GM19463 (cell line): ENCODE data around the gene VWC2L.

ENCODE experiments used
- ATAC-seq: cut with Tn5 transposase; IDR thresholded peaks from one replicate; pipeline ENCODE4 v1.9.1; 2021; ENCODE audit warnings: mild to moderate bottlenecking, moderate library complexity; ENCODE audit not compliant: unreplicated experiment

Gene VWC2L

DNA sequence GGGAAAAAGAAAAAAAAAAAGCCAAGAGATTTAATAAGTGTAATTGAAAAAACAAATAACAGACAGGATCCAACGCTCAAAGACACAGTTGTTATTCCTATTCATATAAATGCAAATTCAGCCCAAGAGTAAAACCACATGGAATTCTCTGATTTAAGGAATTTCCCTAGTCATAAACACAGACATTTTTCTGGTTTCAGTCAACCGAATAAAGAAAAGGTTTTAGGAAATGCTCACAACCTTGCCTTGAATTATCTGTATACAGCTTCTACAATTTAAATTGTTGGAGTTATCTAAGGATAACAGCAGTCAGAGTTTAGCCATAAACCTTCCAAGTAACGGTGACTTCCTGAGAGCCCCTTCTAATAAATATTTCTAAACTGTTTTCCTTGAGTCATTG is 122.7 kb downstream of the VWC2L start:
- no peak for ATAC-seq

DNA sequence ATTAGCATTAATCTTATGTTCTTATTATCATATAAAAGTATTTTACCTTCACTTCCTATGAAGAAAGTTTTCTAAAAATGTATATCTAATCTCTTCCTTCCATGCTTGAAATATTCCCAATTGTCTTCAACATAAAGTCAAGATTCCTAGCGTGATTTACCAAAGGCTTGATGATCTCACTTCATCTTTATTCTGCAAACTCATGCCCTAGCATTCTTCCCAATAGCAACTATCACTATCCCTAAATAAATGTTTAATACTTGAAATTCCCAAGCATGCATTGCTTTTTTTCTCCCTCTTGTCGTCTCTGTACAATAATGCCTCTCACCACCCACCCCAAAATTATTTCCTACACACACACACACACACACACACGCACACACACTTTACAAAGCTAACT is 125.8 kb downstream of the VWC2L start:
- ATAC-seq, result no peak

DNA sequence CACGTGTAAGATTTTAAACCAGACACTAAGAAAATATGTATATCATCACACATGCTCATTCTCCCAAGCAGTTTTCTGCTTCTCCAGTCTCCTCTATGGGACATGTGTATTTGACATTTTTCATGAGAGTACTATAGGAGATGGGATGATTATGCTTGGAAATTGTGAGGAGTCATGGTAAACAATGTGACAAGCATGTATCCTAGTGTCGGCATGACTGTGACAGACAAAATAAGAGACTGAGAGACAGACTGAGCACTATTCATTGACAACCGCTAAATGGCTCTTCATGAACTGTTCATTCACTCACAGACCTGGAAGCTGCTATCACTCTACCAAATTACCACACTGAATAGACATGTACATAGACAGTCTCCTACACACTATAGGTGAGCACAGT is 127.1 kb downstream of the VWC2L start:
- ATAC-seq, result no peak

DNA sequence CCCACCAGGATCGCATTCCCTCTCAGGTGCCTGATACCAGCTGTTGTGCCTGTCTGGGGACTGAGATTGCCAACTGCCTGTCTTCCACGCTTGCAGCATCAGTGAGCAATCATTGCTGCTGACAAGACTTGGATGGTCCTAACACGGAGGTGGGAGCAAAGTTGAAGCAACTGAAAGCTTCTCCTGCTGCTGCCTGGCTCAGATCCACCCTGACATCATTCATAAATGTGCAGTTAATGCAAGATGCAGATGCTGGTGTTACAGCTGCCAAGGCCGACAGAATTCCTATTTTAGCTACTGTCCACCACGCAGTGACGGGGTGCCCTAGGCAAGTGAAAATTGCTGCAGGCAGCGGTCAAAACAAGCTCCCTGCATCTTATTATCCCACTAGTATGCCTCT is 131.4 kb downstream of the VWC2L start:
- no peak for ATAC-seq

DNA sequence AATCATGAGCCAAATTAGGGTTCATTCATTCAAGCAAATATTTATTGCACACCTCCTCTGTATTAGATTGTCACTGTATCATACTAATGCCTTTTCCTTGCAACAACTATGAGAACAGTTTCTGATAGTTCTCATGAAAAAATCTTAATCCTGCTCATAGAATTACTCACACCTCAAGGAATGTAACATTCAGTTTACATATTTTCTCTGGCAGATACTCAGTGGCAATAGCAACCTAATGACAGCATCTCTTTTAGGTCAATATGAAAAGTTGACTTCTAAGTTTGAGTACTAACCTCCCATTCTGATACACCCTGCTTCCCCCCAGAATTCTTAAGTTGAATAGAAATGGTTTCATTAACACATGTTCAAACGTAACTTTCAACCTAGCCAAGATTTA is 132.0 kb downstream of the VWC2L start:
- no peak for ATAC-seq

DNA sequence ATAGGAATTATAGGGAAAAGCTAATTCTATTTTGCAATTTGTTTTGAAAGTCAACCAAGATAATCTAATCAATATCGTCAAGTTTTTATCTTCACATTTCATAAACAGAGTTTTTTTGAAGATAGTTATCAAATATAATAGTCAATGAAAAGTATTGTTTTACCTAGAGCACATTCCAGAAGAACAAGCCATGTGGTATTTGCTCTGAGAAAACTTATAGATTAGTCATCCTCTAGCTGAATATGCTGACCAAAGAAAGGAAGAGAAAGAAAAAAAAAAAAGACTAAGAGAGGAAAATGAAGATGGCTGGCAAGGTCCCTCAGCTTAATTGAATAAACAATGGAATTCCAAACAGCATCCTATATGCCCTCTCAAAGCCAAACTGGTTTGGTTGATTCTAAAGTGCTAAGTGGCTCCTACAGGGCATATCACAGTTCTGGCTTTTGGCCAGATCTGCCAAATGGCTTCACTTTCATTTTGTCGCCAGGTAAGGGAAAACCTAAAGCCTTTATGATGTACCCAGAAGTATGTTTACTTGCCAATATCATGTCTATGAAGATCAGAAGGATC is 132.6 kb downstream of the VWC2L start:
- ATAC-seq, result no peak

DNA sequence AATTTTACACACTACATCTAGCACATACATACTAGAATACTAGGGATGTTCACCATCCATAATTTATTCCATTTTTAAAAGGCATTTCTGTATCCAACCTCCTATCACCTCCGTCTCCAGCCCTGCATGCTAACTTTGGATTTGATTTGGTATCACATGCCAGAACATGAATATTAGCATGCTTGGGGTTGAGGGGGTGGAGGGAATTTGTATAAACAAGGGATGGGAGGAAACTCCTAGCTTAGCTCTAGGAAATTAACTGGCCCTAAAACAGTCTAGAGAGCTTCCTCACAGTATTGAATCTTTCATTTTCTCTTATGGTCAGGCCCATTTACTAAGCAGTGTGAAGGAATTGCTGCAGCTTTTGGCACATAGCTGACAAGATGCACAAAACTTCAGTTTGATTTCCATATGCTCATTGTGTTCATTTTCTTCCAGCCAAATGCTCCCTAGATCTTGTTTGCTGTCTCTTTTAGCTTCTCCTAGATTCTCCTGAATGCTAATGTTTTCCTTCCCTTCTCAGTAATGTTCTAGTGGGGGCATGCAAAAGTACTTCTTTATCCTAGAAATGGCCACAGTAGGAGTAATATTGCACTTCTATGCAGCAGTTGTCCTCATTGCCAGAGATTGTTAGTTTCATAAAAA is 135.2 kb downstream of the VWC2L start:
- no peak for ATAC-seq

DNA sequence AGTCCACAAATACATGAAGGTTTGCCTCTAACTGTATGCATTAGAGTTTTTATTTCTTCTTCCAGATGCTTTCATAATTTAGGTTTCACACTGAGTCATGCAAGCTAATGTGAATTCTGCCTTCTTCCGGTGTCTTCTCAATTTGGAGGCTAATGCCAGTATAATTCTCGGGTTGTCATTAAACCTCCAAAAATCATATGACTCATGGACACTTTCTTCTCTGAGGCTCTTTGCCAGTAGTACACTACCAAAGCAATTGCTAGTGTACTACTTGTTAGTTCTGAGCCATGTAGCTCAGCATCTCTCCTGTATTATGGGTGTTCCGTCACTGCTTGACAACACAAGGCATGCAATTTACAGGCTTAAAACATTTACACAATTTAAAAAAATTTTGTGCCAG is 137.1 kb downstream of the VWC2L start:
- no peak for ATAC-seq

DNA sequence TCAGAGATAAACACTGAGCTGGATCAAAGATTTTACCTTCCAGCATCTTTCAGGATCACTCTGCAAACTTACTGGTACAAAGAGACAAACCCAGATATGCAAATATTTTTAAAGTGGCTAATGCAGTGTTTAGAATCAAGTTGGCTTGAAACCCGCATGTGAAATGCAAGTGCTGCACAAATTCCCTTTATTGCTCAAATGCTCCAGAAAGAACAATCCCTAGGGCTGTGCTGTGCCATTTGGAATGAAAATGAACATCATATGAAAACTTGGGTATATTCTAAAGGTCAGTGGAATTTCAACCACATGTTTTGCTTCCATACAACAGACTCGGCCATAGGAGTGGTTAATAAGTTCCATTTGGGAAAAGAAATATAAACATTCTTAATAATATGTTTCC is 139.1 kb downstream of the VWC2L start:
- ATAC-seq, result no peak

DNA sequence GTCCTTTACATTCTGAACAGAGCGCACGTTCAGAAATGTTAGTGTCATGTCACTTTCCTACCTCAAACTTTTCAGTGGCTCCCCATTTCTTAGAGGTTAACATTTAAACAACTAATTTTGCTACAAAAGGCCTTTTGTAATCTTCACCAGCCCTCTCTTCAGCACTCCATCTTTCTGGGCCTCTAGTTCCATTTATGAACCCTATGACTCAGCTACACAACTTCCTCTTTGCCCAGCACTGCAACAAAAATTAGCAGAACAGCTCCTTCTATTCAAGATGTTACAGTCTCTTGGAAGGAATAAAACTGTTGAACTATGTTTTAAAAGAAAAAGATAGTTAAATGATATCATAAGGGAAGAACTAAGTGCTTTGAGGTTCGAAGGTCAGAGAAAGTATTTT is 139.9 kb downstream of the VWC2L start:
- ATAC-seq, result no peak

DNA sequence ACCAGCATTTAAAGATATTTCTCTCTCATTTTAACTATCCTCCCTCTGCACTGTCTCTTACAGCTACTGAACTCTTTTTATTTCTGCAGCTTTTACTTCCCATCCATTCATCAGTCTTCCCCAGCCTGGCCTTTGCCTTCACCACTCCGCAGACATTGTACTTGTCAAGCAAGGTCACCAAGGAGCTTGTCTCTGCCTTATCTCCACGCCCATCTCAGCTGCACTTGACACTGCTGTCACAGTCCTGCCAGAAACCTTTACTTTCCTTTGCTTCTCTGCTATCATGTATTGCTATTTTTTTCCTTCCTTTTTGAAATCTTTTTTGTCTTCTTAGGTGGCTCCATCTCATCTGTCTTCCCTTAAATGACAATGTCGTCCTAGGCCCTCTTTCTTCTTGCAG is 147.0 kb downstream of the VWC2L start:
- ATAC-seq, result no peak

DNA sequence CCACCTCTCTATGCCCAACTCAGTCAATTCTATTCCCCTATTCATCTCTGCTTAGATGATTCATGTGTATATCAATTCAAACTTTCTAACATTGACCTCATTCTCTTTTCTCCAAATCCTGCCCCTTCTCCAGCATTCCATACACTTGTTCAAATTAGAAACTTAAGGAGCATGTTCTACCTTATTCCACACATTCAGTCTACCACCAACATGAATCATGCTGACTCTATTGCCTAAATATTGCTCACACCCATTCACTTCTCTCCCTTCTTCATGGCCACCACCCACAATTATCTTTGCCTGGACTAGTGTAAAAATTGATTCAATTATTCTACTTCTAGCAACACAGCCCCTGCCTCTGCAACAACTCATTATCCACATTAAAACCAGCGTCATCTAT is 147.5 kb downstream of the VWC2L start:
- ATAC-seq, result no peak

DNA sequence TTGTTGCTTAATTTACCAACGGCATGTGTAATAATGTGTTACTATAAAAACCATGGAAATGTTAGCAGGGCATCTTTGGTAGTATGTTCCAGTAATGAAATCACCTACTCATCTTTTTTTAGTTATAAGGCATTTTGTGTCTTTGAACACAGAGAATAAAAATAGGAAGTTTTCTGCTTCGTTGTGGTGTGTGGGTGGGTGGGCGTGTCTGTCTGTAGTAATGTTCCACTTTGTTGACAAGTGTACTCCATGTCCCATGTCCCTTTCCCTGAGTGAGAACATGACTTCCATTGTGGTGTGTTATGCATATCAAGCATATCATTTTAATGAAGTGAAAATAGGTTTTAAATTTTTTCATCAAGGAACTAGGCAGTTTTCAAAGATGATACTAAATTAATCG is 149.3 kb downstream of the VWC2L start:
- no peak for ATAC-seq

DNA sequence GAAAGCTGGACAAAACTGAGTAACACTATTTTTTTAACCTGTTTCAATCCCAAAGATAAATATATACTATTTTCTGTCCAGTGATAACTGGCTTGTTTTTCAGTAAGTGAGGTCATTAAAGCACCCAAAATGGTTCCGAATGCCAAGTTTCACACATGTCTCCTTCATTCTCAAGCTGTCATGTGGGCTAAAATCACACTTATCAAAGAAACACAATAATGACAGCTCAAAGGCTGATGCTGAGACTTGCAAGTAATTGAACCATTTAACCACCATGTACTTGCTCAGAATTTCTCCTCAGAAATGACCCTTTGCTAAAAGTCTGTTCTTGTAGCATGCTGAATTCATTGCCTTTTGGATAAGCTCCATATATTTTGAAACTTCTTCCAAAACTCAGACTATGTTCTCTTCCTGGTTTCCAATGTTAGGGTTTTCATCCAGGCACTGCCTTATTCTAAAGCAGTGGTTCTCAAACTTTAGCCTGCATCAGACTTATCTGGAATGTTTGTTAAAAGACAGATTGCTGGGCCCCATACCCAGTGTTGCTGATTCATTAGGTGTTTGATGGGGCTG is 149.8 kb downstream of the VWC2L start:
- no peak for ATAC-seq

DNA sequence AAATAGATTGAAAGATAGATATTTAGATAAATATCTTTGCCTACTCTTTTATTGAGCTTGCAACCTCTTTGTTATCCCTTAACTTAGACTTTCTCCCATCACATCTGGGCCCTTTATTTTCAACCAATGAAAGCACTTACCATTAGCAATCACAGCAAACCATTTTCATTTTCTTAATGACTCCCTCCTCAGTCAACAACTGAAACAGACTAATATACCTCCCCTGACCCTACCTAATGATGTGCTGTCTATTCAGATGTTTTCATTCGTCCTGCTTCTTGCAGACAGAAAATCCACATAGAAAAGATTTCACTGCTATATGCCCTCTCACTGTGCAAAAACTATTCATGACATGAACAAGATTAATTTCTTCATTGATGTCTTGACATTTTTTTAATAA is 154.4 kb downstream of the VWC2L start:
- ATAC-seq, result no peak

DNA sequence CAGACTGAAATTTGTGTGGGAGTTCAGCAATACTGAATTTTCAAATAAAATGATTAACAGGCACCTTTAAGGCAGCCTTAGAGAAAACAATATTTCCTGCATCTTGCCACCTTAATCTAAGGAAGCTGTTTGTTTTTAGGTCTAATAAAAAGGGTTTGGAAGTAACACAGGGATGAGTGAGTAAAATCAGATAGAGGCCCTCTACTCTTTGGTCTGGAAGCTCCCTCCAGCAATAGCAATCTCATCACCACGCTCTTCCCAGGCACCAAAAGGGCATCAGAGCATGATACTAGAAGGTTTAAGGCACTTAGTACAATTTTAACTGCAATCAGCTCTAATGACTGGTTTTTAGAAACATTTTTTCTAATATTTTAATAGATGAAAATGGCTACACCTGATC is 155.6 kb downstream of the VWC2L start:
- no peak for ATAC-seq

DNA sequence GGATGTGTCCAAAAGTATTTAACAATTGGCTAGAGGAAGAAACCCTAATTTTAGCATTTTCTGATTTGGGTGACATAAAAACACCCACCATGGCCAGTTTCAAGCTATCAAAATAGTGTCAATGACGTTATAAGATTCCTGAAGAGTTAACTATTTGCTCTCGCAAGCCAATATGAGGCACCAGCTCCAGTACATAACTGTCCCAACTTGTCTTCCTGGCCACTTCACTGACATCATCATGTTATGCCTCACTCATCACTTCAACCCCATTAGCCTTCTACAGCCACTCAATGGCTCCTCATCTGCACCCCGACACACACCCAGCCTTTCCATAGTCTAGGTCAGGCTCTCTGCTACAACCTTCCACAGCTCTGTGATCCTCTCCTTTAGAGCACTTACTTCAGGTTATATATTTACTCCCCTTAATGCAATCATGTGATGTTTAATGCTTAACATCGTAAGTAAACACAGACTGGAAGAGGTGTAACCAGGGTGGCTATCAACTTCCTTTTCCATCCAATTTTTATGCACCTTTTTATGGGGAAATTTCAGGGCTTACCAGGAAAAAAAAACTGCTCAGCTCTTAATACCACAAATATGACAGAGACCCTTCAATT is 158.7 kb downstream of the VWC2L start:
- no peak for ATAC-seq

DNA sequence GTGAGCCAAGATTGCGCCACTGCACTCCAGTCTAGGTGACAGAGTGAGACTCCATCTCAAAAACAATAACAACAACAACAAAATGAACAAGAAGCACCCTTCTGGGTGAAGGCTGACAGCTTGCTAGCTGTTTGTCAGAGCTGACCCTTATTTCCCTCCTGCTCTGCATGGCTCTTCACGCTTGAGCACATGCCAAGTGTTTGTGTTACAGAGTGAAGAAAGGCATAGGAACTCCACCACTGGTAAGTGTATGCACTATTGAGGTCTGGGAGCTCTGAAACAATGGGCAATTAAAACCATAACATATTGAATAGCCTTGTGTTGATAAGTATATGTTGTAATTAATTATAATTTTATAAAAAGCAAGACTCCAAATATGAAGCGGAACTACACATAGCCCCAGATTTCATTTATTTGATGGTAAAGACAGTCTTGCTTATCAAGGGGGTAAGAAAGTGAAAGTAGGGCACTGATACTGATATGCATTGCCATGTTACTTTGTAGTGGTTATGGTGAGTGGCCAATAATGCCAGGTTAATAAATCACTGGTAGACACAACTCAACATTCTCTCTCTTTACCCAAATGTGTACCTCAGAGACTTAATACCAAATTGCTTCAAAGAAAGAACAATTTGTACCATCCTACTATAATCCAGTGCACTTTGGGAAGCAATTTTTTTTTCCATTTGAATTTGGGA is 163.4 kb downstream of the VWC2L start:
- ATAC-seq, result no peak

DNA sequence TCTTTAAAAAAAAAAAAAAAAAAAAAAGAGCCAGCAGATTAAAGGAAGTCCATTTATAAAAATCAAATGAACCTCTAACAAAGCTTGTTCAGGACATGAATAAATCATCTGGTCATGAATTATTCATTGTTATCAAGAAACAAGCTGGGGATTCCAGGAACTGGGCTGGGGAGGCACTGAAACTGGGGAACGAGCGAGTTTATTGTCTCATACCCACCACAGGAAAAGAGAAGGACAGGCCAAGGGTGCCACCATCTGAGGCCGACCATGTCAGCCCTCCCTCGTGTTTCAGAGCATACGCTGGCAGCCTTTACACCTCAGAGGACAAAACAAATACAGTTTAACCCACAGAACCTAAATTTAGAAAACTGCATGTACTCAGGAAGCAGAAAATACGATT is 164.2 kb downstream of the VWC2L start:
- ATAC-seq, result no peak

DNA sequence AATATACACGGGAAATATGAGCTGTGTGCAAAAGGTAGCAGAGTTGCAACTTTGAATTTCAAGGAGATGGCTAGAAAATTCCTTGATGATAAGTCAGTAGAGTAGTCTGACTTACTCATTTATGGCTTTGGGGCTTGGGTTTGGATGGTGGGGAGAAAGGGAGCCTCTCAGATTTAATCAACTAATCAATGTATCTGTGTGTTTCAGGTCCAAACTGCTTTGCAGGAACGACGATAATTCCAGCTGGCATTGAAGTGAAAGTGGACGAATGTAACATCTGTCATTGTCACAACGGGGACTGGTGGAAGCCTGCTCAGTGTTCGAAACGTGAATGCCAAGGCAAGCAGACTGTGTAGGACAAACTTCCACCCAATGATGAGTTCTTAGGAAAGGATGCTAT is 164.6 kb downstream of the VWC2L start:
- ATAC-seq, result no peak

DNA sequence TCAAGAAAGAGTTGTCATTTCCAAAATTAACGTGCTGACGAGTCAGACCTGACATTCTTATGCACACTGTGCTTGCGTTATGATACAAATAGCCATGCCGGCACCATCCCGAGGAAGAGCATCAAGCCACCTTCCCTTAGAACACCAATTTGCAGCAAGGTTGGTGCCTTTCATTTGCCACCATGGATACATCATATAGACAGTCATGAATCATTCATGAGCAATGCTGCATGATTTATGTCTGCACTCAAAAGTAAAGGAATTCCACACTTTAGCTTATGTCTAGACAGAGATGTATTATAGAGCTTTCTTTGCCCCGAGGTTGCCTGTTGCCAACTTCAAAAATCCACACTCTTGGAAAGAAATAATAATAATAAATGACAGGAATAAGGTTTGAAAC is 166.9 kb downstream of the VWC2L start:
- no peak for ATAC-seq

DNA sequence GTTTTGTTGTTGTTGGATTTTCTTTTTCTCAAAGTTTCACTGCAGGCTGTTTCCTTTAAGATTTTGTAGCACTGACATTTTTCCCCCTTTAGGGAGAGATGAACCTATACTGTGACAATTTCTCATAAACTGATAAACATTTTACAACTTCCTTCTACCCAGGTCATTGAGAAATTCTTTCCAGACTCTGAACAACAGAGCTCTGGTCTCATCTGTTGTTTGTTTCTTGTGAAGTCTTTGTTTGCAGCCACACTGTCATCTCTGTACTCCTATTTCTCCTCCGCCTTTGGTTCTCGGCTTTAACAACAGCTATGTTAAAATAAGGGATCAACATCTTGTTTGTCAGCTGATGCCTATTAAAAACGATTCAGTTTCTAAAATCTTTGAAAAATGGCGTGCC is 167.6 kb downstream of the VWC2L start:
- no peak for ATAC-seq
